NCI-H526 treated with DMSO at 0.1 percent for 48 hours (cell line): ENCODE measurements around the gene IRGQ.
"Not testable (repeated sequence)": the region's sequence is repeated elsewhere in the genome, so short reads cannot be mapped to it uniquely, and the experiment has no call there.

Experiments used
- DNase-seq: peaks from one replicate; lab custom pipeline; 2025; lab: John Stamatoyannopoulos, UW

Gene IRGQ

DNA sequence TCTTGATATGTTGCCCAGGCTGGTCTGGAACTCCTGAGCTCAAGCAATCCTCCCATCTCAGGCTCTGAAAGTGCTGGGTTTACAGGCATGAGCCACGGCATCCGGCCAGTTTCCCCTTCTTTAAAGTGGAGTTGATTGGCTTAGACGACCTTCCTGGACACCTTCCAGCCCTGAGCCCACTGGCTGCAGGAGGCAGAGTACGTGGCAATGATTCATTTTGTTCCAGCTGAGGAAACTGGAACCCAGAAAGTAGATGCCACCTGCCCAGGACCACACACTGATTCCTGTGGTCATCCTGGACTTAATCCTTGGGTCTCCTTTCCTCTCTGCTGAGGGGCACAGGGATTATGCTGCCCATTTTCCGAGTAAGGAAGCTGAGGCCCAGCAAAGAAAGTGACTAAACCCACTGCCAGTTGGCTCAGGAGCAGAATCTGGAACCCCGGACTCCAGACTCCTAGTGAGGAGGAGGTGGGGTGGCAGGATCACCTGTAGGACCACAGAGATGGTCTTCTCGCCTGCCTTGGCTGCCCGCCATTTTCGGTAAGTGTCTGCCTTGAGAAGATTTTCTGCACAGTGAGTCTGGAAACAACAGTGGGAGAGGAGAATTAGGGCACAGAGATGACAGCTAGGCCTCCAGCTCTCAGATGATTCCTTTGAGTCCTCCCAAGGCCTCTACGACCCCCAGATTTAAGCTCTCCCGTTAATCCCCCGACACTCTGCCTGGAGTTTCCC, 21.3 kb downstream of the IRGQ start:
- DNase-seq = no peak

DNA sequence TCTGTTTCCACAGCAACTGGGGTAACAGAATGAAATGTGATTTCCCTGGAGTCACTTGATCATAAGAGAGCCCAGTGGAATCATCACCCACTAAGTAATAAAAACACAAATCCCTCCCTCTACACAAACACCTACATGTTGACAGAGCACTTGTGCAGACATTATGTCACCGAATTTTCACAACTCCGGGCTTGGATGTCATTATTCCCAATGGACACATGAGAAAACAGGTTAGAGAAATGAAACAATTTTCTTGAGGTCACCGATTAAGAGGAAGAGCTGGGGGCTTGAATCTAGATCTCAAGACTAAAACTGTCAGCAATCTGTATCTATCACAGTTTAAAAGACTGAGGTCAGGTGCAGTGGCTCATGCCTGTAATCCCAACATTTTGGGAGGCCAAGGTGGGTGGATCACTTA, 23.8 kb downstream of the IRGQ start:
- no peak for DNase-seq

DNA sequence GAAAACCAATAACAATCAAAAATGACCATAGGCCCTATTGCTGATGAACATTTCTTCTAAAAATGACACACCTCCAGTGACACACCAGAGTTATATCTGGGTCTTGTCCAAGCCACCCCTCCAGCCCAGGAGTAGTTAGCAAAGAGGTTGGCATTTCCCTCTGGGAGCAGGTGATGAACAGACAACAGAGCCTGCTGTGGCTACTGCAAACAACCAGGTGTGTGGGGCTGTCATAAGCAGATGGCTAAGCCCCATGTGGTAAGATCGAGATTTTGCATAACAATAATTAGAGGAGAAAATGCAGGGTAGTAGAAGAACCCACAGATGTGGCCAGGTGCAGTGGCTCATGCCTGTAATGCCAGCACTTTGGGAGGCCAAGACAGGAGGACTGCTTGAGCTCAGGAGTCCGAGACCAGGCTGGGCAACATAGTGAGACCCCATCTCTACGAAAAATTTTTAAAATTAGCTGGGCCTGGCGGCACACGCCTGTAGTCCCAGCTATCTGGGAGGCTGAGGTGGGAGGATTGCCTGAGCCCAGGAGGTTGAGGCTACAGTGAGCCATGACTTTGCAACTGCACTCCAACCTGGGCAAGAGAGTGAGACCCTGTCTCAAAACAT, 25.7 kb downstream of the IRGQ start:
- peak; percentile 29 for DNase-seq

DNA sequence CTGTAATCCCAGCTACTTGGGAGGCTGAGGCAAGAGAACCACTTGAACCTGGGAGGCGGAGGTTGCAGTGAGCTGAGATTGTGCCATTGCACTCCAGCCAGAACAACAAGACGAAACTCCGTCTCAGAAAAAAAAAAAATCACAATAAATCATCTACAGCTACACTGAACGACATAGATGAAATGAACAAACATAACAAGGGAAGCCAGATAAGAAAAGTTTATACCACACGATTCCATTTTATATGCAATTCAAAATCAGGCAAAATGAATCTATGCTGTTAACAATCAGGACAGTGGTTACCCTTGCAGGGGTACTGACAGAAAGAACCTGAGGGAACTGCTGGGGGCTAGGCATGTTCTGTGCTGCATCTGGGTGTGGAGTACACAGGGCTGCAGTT, 26.3 kb downstream of the IRGQ start:
- DNase-seq = no peak

DNA sequence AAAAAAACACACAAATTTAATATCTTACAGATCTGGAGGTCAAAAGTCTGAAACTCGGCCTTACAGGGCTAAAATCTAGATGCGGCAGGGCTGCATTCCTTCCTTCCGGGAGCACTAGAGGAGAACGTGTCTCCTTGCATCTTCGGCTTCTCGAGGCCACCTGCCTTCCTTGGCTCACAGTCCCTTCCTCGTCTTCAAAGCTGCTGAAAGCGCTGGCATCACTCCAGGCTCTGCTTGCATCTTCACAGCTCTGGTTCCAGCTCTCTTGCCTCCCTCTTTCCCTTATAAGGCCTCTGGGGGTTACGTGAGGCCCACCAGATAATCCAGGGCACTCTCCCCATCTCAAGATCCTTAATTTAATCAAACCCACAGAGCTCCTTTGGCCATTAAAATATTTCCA, 31.1 kb downstream of the IRGQ start:
- no peak for DNase-seq

DNA sequence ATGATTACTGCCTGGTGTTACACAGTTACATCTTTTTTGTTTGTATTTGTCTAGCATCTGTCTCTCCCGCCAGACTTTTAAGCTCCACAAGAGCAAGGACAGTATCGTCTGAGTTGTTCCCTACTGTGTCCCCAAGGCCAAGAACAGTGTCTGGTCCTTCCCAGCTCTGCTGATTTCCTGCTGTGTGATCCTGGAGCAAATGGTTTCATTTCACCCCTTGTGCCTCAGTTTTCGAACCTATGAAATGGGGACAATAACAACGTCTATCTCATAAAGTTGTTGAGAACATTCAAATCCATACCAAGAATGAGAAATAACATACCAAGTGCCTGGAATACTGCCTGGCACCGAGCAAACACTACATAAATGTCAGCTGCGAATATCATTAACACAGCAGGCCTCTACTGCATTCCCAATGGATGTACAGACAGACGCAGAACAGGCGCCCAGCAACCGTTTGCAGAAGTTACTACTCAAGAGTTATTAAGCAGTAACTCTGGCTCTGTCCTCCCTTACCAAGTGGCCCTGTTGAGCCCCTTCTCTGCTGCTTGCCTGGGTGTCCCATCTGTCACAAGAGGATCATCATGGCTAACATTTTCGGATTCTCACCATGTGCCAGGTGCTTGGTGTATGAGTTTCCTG, 32.0 kb downstream of the IRGQ start:
- DNase-seq = no peak

DNA sequence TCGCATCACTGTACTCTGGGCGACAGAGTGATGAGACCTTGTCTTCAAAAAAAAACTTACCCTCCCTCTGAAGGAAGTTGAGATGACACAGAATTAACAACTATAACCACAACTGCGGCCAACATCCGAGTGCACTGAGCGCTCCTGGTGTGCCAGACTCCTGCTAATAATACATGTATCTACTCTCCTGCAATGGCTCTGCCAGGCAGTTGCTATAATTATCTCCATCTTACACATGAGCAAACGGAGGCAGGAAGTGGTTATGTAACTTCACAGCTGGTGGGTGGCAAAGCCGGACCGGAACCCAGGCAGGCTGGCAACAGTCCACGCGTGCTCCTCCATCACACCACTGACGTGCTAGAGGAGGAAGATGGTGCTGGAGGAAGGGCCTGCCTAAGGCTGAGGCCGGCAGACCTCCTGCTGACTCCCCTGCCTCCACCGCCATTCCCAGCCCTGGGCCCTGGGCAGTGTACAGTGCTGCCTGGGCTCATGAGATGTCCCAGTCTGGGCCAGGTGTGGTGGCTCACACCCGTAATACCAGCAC, 33.2 kb downstream of the IRGQ start:
- DNase-seq = no peak

DNA sequence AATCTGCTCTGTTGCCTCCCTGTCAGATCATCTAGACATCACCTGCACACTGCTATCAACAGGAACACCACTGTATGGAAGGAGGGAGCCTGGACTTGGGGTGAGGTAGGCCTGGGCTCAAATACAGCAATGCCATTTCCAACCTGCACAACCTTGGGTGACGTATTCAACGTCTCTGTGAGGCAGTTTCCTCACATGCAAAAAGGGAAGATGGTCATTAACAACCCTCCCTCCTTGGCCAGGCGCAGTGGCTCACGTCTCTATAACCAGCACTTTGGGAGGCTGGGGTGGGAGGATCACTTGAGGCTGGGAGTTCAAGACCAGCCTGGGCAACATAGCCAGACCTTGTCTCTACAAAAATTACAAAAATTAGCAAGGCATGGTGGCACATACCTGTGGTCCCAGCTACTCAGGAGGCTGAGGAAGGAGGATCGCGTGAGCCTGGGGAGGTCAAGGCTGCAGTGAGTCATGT, 33.7 kb downstream of the IRGQ start:
- DNase-seq = no peak

DNA sequence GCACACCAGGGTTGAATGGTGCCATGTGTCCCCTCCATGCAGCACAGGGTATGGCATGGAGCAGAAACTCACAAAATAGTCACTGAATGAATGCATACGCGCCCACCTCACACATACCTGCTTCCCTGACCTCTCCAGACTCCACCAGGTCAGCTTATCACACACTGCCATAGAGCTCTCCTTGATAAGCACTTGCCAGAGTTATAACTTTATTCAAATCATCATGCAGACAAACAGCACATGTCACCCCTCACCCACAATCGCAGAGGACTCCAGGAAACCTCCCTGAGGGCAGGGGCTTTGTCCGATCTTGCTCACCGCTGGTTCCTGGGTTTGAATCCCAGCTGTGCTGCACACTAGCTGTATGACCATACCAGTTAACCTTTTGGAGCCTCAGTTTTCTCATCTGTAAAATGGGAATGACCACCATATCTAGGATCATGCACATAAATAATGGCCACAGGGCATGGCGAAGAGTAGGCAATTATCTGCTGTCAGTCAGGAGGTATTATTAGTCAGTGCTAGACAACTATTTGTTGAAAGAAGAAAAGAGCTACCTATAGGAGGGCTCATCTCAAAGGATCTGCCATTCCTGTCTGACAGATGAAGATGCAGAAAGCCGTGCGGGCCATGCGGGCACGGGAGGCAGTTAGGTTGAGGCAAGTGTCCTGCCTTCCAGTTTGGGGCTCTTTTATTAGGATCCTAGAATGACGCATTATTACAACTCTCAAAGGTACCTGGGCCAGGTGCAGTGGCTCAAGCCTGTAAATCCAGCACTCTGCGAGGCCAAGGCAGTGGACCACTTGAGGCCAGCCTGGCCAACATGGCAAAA, 34.6 kb downstream of the IRGQ start:
- no peak for DNase-seq

DNA sequence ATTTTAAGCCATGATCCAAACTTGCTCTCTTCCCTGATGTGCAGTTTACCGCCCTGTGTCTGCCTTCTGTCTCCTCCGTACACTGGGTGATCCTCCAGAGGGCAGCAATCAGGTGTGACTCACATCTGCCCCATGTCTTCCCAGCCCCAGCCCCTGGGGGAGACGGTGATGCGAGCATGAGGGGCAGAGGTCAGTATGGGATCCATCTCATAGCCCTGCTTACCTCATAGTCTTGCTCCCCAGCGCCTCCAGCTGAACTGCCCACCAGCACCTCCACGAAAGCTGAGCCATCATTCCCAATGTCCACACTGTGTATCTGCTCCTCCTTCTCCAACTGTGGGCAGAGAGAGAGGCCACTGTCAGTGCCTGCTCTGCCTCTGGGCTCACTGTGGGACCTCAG, 35.2 kb downstream of the IRGQ start:
- no peak for DNase-seq

DNA sequence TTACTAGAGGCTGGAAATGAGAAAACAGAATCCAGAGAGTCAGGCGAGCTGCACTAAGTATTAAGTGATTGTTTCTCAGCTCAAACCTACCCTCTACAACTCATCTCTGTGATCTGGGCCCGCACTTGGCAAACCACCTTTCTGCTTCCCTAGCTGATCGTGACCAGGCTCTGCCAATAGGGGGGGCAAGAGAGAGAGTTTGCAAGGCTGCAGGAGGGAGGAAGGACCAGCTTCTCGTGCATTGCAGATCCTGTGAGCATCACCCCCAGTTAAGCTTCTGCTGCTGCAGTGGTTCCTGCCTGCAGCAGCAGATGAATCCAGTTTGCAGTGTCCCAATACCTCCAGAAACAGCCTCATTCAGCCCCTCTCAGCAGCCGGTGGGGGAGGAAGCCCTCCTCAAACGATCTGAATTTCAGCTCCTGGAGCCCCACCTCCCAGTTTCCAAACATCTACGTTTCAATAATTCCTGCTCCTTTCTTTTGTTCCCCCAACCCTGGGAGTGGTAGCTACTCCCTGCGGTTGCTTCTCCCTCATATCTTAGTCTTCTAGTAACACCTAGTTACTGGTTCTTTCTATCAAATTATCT, 40.7 kb downstream of the IRGQ start:
- DNase-seq = peak; percentile 3

DNA sequence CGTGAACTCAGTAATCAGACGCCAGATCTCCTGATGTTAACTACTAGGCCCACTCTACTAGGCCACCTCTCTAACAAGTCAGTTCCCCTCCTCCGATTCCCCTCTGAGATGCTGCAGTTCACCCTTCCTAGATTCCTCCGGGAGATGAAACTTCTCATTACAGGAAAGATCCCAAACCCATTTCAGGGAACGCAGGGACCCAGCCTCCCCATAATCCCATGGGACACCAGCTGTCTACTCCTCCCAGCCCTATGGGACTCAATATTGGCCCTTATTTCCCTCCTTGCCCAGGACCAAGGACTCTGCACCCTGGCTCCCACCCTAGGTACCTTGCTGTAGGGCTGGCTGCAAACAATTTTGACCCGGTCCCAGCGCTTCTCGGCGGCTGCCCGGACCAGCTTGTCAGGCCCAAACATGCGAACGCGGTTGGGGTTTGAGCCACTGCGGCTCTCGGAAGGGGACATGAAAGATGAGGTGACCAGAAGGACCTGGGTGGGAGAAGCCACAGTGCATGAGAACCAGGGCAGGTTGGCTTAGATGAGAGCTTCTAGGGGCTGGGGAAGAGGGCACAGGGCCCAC, 41.5 kb downstream of the IRGQ start:
- DNase-seq = no peak

DNA sequence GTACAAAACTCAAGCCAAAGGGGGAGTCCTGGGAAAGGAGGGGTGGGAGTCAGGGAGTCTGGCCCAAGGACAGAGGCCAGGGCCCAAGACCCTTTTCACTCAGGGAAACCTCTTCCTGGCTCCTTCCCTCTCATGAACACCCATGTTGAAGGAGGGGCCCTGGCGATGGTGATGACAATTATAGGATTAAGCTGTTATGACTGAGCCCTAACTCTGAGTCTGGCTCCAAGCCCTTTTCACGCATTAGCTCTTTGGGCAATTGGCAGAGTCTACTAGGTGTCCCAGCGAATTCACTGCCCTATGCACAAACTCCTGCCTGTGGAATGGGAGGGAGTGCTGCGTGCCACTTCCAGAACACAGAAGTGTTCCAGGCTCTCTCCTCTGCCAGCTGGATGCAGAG, 42.3 kb downstream of the IRGQ start:
- no peak for DNase-seq

DNA sequence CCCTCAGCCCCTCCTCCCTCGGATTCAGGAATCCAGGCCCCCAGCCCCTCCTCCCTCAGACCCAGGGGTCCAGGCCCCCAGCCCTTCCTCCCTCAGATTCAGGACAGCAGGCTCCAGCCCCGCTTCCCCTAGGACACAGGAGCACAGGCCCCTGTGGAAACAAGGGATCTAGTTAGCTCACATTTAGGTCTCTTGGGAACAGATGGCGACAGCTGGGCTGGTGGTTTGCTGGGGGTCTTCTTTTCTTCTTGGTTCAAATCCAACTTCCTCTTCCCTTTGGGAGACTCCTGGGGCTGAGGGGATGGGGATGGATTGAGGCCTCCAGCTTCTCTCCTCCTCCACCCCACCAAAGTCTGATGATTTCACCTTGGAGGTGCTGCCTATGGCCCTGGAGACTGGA, 43.3 kb downstream of the IRGQ start:
- DNase-seq = no peak

DNA sequence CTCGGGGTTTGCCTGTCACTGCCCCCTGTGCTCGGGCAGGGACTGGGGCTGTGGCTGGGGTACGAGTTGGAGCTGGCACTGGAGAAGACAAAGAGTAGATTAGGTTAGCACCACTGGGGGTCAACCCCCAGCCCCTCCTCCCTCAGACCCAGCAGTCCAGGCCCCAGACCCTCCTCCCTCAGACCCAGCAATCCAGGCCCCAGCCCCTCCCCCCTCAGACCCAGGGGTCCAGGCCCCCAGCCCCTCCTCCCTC, 43.8 kb downstream of the IRGQ start:
- DNase-seq = no peak

DNA sequence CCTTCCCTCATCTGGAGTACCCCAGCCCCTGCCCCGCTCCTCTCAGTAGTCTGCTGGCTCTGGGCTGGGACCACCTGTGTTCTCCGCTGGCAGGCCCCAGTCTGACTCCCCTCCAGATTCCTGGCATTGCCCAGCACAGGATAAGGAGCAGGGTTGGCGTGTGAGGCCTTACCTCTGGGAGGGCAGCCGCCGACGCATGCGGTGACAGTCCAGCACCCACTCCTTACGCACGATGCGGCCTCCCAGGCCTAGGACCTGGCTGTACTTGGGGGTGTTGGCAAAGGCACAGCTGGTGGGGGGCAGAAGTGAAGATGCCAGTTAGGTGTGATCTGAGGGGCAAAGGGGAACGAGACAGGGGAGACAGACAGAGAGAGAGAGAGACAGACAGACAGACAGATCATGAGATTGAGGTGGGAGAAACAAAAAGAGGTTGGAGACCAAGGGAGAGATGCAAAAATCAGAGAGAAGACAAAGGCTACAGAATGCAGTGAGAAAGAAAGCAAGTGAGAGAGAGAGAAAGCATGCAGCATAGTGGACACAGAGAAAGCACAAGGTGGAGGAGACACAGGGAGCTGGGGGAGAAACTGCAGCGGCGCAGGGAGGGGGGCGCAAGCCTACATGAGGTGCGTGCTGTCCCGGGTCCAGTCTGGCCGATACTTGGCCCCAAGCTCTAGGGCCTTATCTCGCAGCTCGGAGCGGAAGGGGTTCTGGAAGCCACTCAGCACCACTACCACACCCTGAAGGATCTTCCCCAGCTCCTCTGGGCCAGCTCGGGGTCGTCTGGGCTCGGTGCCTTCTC, 44.3 kb downstream of the IRGQ start:
- DNase-seq = no peak

DNA sequence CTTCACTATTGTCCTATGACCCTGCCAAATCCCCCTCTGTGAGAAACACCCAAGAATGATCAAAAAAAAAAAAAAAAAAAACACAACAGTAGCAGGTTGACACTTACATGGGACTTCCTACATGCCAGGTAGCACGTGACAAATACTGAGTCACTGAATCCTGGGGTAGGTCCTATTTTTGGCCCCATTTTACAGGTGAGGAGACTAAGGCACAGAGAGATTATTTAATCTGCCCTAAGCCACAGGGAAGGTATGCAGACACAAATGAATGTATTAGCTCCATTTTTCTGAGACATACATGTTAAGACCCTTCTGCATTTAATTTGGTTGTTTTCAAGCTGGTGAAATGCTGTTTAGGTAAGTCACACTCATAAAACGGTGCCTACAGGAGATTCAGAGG, 47.2 kb downstream of the IRGQ start:
- DNase-seq = no peak

DNA sequence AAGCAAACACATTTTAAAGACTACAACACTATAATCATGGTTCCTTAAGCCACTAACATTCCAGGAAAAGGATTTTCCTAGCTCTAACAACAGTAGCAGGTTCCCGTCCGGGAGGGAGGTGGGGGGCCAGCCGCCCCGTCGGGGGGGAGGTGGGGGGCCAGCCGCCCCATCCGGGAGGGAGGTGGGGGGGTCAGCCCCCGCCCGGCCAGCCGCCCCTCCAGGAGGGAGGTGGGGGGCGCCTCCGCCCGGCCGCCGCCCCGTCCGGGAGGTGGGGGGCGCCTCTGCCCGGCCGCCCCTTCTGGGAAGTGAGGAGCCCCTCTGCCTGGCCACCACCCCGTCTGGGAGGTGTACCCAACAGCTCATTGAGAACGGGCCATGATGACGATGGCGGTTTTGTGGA, 48.0 kb downstream of the IRGQ start:
- not testable (repeated sequence) for DNase-seq

DNA sequence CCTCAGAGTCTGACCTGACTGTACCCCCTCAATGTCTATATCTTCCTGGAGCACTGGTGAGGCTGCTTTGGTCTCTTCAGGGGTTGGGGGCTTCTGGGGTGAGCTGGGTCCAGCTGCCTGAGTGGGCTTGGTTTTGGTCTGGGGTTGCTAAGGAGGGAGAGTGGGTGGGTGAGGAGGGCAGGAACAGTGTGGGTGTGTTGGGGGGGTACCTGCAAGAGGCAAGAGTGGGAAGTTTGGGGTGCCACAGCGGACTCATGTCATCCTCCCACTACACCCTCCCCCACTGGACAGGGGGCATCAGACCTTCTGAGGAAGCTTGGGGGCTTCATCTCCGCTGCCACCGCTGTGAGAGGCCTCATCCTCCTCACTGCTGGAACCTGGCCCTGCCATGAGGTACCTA, 49.4 kb downstream of the IRGQ start:
- DNase-seq = no peak

DNA sequence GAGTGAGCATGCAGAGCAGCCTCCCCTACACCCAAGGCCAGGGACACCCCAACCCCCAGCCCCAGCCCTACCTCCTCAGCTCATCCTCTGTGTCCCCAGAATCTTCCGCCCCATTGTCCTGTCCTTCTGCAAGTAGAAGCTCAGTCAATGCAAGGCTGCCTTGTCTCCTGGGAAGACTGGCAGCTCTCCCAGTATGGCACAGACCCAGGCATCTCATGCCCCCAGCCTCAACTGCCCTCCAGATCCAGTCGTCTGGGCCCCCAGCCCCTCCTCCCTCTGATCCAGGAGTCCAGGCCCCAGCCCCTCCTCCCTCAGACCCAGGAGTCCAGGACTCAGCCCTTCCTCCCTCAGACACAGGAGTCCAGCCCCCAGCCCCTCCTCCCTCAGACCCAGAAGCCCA, 50.0 kb downstream of the IRGQ start:
- DNase-seq = no peak

DNA sequence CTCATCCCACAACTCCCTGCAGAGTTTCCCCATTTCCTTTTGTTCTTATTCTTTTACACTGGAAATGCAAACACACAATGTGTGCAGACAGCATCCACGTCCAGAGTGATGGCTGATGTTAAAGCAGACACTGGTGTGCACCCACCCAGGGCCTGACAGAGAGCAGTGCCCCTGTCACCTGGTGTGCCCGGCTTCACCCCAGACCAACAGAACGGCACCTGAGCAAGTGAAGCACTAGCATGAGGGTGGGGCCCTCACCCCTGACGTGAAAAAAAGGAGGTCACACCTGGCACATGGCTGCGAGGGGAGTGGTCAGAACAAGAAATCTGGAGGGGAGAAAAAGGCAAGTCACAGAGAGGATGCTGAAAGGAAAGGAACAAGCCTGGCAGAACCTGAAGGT, 50.7 kb downstream of the IRGQ start:
- DNase-seq = no peak
